ENCODE measurements around the gene SLC25A30.

- TF ChIP-seq CTCF (IDR thresholded peaks at IDR 0.05; ENCODE audit: low read length) (no peak), EZH2 (optimal IDR thresholded peaks at IDR 0.05; ENCODE audit: low read depth, low read length) (no peak)
These were observed 49.1 kb downstream of the SLC25A30 start for GRCh38 chr13:45369116-45369515.

All from MM.1S (cell line).